Karpas-422 (cell line): Measurements from ENCODE around the gene CALU. TPM values are rescaled to one million over a fixed set of nuclear protein-coding genes. Genes with fewer than 3 reads are reported as not detected.

Experiments used
- DNase-seq: peaks from one replicate; pipeline ENCODE4 v3.0.0-alpha.2; 2015
- H2AFZ ChIP-seq: fragments of 200-600 bp; sonication (generic); 2 replicates; pipeline ENCODE4 v1.6.1; 2014; ENCODE audit warnings: antibody characterized with exemption, low read length, mixed read lengths
- H3K27ac ChIP-seq: fragments of 200-600 bp; sonication (generic); 2 replicates; pipeline ENCODE4 v1.5.1; 2014; ENCODE audit warnings: mild to moderate bottlenecking, low read length, moderate library complexity
- H3K27me3 ChIP-seq: fragments of 200-600 bp; sonication (generic); 2 replicates; pipeline ENCODE4 v1.6.1; 2014; ENCODE audit warnings: low read length, mixed read lengths
- H3K36me3 ChIP-seq: fragments of 200-600 bp; sonication (generic); 2 replicates; pipeline ENCODE4 v1.6.1; 2014; ENCODE audit warnings: low read length, mixed read lengths; ENCODE audit not compliant: insufficient read depth
- H3K4me1 ChIP-seq: fragments of 200-600 bp; sonication (generic); 2 replicates; pipeline ENCODE4 v1.6.1; 2014; ENCODE audit warnings: mild to moderate bottlenecking, low read length, mixed read lengths
- H3K4me2 ChIP-seq: fragments of 200-600 bp; sonication (generic); 2 replicates; pipeline ENCODE4 v1.6.1; 2014; ENCODE audit warnings: low read length, low read depth, mild to moderate bottlenecking; ENCODE audit not compliant: poor library complexity, severe bottlenecking
- H3K4me3 ChIP-seq: fragments of 200-600 bp; sonication (generic); 2 replicates; pipeline ENCODE4 v1.5.1; 2014; ENCODE audit warnings: mild to moderate bottlenecking, antibody characterized with exemption, low read length, mixed read lengths
- H3K79me2 ChIP-seq: fragments of 200-600 bp; sonication (generic); 2 replicates; pipeline ENCODE4 v1.6.1; 2014; ENCODE audit warnings: mild to moderate bottlenecking, low read length, mixed read lengths
- H3K9ac ChIP-seq: fragments of 200-600 bp; sonication (generic); 2 replicates; pipeline ENCODE4 v1.6.0; 2014; ENCODE audit warnings: low read length
- H3K9me2 ChIP-seq: fragments of 200-600 bp; sonication (generic), shearing (Covaris generic); replicated peaks from 2 replicates; pipeline ENCODE4 v1.6.0; 2014; ENCODE audit warnings: mild to moderate bottlenecking, low read length, moderate library complexity; ENCODE audit not compliant: insufficient read depth
- H3K9me3 ChIP-seq: fragments of 300-700, 200-600 bp; sonication (generic); 2 replicates; pipeline ENCODE4 v1.6.1; 2014; ENCODE audit warnings: low read length, mixed read lengths
- H4K20me1 ChIP-seq: fragments of 200-600 bp; sonication (generic); 2 replicates; pipeline ENCODE4 v1.6.1; 2014; ENCODE audit warnings: mild to moderate bottlenecking, antibody characterized with exemption, low read length, low read depth; ENCODE audit not compliant: insufficient read depth
- total RNA-seq: library from RNA; depleted of rRNA; stranded (reverse); fragments of >200 nt; shearing (Covaris generic); gene quantifications from 2 replicates; pipeline ENCODE4 v1.2.3, GENCODE V29; 2014; ENCODE audit warnings: low replicate concordance

Gene CALU
- total RNA-seq, 1 experiment from 2014 or later: 42.1 TPM

DNA sequence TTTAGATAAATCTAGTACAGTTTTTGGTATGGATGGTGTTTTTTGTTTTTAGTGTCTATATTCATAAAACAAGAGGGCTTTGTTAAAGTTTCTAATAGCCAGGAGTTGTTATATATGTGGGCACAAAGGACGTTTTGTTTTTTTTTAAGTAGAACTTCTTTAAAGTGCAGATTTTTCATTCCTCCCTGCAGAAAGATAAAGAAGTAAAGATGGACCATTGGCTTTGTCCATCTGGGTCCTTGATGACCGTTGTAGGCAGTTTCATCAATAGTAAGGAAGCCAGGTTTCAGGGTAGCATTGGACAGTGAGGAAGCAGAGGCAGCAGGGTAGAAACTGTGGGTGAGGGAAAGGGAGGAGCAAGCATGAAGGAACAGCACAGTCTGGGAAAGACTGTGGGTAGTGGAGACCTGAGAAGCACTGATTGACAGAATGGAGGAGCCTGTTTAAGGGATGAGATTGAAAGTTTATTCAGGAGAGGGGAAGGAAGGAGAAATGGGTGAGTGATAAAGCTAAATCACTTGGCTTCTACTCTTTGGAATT, 5.3 kb downstream of the CALU start:
- no peak overlapping the region for H3K9ac ChIP-seq
- H3K9me2 ChIP-seq: no peaks in the 10 kb centered on the region
- H3K4me3 ChIP-seq: no peak overlapping the region
- H3K27me3 ChIP-seq: no peaks in the 10 kb centered on the region
- H3K9me3 ChIP-seq: no peaks in the 10 kb centered on the region
- H3K36me3 ChIP-seq: peaks cover 27% of the 10 kb centered on the region
- H4K20me1 ChIP-seq: peaks cover 35% of the 10 kb centered on the region
- no peak overlapping the region for H3K4me2 ChIP-seq
- peaks cover 100% of the 10 kb centered on the region for H3K79me2 ChIP-seq
- no peak overlapping the region for H2AFZ ChIP-seq
- no peak for DNase-seq
- no peak overlapping the region for H3K27ac ChIP-seq
- peaks cover 21% of the 10 kb centered on the region for H3K4me1 ChIP-seq

DNA sequence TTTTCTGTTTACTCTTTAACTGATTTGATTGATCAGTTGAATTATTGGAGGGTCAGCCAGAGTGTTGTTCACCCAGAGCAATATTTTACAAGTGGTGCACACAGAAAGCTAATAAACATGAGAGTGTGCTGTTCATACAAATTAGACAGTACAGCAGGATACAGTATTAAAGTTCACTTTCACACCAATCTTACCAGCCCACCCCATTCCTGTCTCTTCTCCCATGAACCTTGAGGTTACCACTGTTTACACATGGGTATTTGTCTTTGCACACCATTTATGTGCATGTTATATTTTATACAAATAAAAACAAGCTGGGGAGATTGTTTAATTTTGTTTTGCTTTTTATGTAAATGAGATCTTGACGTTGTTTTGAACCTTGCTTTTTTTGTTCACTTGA, 6.5 kb downstream of the CALU start:
- no peaks in the 10 kb centered on the region for H3K27me3 ChIP-seq
- no peak overlapping the region for H3K4me2 ChIP-seq
- peaks cover 14% of the 10 kb centered on the region for H3K4me1 ChIP-seq
- no peaks in the 10 kb centered on the region for H3K9me3 ChIP-seq
- H3K4me3 ChIP-seq: no peak overlapping the region
- H3K9ac ChIP-seq: no peak overlapping the region
- no peak for DNase-seq
- no peaks in the 10 kb centered on the region for H3K9me2 ChIP-seq
- H2AFZ ChIP-seq: no peak overlapping the region
- H4K20me1 ChIP-seq: peaks cover 22% of the 10 kb centered on the region
- H3K36me3 ChIP-seq: peaks cover 37% of the 10 kb centered on the region
- H3K79me2 ChIP-seq: peaks cover 98% of the 10 kb centered on the region
- H3K27ac ChIP-seq: no peak overlapping the region

DNA sequence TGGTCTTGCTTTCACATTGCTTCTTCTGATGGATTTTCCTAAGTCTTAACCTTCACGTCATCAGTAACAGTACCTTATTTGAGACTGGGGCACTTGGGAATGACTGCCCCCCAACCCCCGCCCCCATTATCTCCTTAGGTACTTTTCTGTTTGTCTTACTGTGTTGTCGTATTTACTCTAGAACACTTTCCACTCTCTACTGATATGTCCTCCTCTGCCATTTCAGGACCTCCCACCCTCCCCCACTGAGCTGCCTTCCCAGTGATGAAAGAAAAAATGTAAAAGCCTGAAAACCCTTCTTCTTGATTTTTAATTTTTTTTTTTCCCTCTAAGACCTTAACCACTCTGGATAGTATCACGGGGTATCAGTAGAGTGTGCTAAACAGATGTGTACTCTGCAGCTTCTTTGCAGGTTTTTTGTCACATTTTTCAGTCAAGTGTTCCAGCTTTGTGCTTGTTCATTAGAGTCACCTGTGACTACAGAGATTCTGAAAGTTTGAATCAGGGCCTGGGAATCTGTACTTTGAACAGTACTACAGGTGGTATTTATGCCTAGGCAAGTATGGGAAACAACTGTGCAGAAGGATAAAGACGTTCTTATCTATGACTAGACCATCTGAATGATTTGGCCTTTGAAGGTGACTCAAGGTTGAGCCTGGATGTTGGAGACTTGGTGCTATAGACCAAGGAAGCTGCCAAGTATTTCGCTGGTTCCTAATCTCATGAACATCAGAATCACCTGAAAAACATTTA, 8.3 kb downstream of the CALU start:
- Histone ChIP-seq H3K9me3 (no peaks in the 10 kb centered on the region), H3K36me3 (peaks cover 34% of the 10 kb centered on the region), H3K27me3 (no peaks in the 10 kb centered on the region), H3K4me3 (no peak overlapping the region), H3K4me1 (no peaks in the 10 kb centered on the region; the same call in 1 of the 2 replicates), H3K4me2 (no peak overlapping the region), H3K9me2 (no peaks in the 10 kb centered on the region), H3K79me2 (peaks cover 95% of the 10 kb centered on the region), H2AFZ (no peak overlapping the region), H4K20me1 (peaks cover 6% of the 10 kb centered on the region; the same call in 1 of the 2 replicates), H3K27ac (no peak overlapping the region), H3K9ac (no peak overlapping the region)
- no peak for DNase-seq

DNA sequence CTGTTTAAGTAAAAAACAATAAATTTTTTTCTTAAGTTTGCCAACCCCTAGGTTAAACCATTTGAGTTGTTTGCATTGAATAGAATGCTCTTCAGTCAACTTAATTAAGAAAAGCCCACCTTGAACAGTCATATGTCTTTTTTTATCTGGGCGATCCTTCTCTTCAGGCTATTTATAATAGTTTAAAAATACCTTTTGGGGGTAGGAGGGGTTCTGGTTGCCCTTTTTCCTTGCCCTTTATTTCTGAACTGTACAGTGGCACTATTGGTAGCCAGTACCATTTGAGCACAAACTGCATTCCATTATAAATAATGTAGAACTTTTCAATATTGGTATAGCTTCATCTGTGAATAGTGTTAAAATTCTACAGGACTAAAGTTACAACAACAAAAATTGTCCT, 13.1 kb downstream of the CALU start:
- Histone ChIP-seq H3K36me3 (peaks cover 59% of the 10 kb centered on the region), H3K9me2 (no peaks in the 10 kb centered on the region), H4K20me1 (peaks cover 9% of the 10 kb centered on the region), H3K27ac (no peak overlapping the region), H3K27me3 (no peaks in the 10 kb centered on the region), H3K79me2 (peaks cover 86% of the 10 kb centered on the region), H3K9me3 (no peaks in the 10 kb centered on the region), H3K4me3 (no peak overlapping the region), H3K4me1 (no peaks in the 10 kb centered on the region), H3K4me2 (no peak overlapping the region), H3K9ac (no peak overlapping the region), H2AFZ (no peak overlapping the region)
- DNase-seq: no peak

DNA sequence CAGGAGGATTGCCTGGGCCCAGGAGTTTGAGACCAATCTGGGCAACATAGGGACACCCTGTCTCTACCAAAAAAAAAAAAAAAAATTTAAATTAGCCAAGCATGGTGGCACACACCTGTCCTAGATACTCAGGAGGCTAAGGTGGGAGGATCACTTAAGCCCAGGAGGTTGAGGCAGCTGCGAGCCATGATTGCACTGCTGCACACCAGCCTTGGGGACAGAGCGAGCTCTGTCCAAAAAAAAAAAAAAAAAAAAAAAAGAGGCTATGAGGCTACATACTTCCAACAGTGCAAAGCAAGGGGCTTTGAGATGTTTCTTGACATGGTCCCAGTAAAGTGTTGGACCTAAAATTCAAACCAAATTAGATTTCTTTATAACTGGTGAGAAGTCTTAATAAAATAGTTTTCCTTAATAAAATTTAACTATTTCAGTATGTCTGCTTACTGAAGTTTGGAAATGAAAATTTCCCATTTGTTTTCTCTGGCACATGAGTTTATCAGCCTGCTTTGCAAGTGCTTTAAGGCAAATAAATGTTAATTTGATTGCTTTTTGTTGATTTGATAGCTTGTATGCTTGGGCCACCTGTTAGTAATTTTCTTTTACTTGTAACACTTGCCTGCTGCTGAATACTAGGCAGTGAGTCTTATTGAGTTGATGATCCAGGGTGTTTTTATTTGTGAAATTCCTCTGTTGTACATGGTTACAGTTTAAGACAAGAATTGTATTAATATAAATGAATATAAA, 16.1 kb downstream of the CALU start:
- Histone ChIP-seq H3K27me3 (no peaks in the 10 kb centered on the region), H3K9me3 (no peaks in the 10 kb centered on the region), H3K79me2 (peaks cover 66% of the 10 kb centered on the region), H3K4me1 (no peaks in the 10 kb centered on the region), H2AFZ (no peak overlapping the region), H3K4me2 (no peak overlapping the region), H3K4me3 (no peak overlapping the region), H3K9ac (no peak overlapping the region), H3K27ac (no peak overlapping the region), H3K36me3 (peaks cover 62% of the 10 kb centered on the region), H4K20me1 (peaks cover 3% of the 10 kb centered on the region; the same call in 1 of the 2 replicates), H3K9me2 (no peaks in the 10 kb centered on the region)
- no peak for DNase-seq

DNA sequence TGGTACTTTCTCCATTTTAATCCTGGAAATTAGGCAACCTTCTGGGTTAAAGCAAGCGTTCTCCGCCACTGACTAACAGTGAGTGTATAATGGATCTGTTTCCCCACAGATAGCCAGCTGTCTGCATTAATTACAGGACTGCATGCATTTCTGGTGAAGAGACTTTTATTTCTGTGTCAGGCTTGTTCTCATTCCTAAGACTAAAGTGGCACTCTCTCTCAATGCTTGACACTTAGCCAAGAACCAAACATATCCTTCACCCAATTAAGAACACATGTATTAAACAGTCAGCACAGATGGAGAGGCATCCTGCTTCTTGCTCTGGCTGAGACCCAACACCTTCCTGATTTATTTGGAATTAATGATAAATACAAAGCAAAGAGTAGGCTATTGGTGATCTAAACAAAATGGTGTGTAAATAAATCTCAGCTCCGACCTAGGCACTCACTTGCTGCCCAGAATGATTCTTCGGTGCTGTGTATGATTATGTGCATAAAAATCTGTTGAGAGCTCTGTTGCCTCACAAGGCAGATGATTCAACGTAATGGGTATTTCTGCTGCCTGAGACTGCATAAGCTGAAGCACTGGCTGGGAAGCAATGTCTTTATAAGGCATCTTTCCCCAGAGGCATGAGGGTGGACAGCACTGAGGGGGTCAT, 16.8 kb downstream of the CALU start:
- peaks cover 57% of the 10 kb centered on the region for H3K36me3 ChIP-seq

DNA sequence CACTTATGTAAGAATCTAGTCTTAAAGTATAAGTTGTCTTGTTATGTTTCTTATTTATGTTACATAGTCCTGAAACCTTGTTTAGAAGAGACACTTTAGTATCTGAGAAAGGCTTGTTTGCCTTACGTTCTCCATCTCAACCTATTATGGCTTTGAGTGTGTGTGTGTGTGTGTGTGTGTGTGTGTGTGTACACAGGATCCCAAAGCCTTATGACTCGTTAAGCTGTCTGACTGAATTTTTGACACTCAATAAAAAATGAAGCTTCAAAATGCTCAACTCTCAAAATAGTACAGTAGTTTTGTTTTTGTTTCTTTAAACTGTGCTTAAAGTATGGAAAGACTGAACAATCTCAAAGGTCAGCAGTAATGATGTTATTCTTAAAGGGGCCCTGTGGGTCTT, 18.0 kb downstream of the CALU start:
- no peaks in the 10 kb centered on the region for H3K4me1 ChIP-seq
- DNase-seq: no peak
- no peaks in the 10 kb centered on the region for H3K27me3 ChIP-seq
- no peak overlapping the region for H2AFZ ChIP-seq
- H3K9me2 ChIP-seq: no peaks in the 10 kb centered on the region
- H3K79me2 ChIP-seq: peaks cover 53% of the 10 kb centered on the region
- peaks cover 3% of the 10 kb centered on the region; the same call in 1 of the 2 replicates for H4K20me1 ChIP-seq
- H3K9ac ChIP-seq: no peak overlapping the region
- H3K4me3 ChIP-seq: no peak overlapping the region
- H3K4me2 ChIP-seq: no peak overlapping the region
- peaks cover 59% of the 10 kb centered on the region for H3K36me3 ChIP-seq
- no peaks in the 10 kb centered on the region for H3K9me3 ChIP-seq
- no peak overlapping the region for H3K27ac ChIP-seq

More for the DNA sequence above, 16.8 kb downstream of the CALU start:
- no peak overlapping the region for H3K4me2 ChIP-seq
- H4K20me1 ChIP-seq: peaks cover 3% of the 10 kb centered on the region; the same call in 1 of the 2 replicates
- H3K4me1 ChIP-seq: no peaks in the 10 kb centered on the region
- no peak for DNase-seq
- no peak overlapping the region for H3K4me3 ChIP-seq
- no peak overlapping the region for H3K9ac ChIP-seq
- H3K27me3 ChIP-seq: no peaks in the 10 kb centered on the region
- no peak overlapping the region for H3K27ac ChIP-seq
- H3K9me2 ChIP-seq: no peaks in the 10 kb centered on the region
- H3K9me3 ChIP-seq: no peaks in the 10 kb centered on the region
- H3K79me2 ChIP-seq: peaks cover 60% of the 10 kb centered on the region
- no peak overlapping the region for H2AFZ ChIP-seq

DNA sequence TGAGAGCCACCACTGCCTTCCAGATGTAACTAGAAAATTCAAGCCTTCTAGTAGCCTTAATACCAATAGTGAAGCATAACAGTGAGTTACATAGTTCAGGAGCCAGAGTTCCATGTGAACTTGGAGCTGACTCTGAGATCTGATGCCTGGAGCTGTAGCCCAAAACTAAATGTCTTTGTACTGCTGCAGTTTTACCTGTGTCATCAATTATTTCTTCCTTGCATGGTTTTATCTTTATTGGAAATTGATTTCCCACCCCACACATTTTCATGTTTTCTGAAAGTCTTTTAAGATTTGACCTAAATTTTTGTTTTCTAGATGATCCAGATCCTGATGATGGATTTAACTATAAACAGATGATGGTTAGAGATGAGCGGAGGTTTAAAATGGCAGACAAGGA, 19.4 kb downstream of the CALU start:
- no peak overlapping the region for H3K4me3 ChIP-seq
- no peaks in the 10 kb centered on the region for H3K9me2 ChIP-seq
- no peak overlapping the region for H3K9ac ChIP-seq
- H3K4me1 ChIP-seq: no peaks in the 10 kb centered on the region
- peaks cover 42% of the 10 kb centered on the region for H3K79me2 ChIP-seq
- H3K27me3 ChIP-seq: no peaks in the 10 kb centered on the region
- no peak overlapping the region for H3K4me2 ChIP-seq
- no peak overlapping the region for H3K27ac ChIP-seq
- no peaks in the 10 kb centered on the region for H3K9me3 ChIP-seq
- H3K36me3 ChIP-seq: peaks cover 51% of the 10 kb centered on the region
- H2AFZ ChIP-seq: no peak overlapping the region
- H4K20me1 ChIP-seq: peaks cover 3% of the 10 kb centered on the region; the same call in 1 of the 2 replicates
- no peak for DNase-seq
